HCT116 (cell line): ENCODE results near the gene AGAP1. TPM values are rescaled to one million over a fixed set of nuclear protein-coding genes. Genes with fewer than 3 reads are reported as not detected.

Source experiments
- ATAC-seq: fragments of 200-7000 bp; cut with Tn5 transposase; 2 replicates; pipeline ENCODE4 v1.9.1; 2020; ENCODE audit warnings: mild to moderate bottlenecking, moderate library complexity
- BruUV-seq: library from RNA; stranded (reverse); fragments of 400-500 nt; replicated peaks from 2 replicates; lab custom pipeline; 2021; lab: Mats Ljungman, UMichigan
- CTCF ChIA-PET: fragments of 300-600 bp; sonication (Branson Sonifier 250); formaldehyde crosslinking; loops from one replicate; lab custom pipeline; 2021; ENCODE audit warnings: antibody characterized with exemption; lab: Charles Lee
- POLR2A ChIA-PET: fragments of 300-600, 350-600 bp; sonication (Branson Sonifier 250); formaldehyde crosslinking; loops from one replicate; lab custom pipeline; 2021; ENCODE audit warnings: antibody characterized with exemption; lab: Charles Lee
- RAD21 ChIA-PET, 2 experiments: fragments of 300-600 bp; sonication (Branson Sonifier 250); formaldehyde crosslinking; loops; one replicate each; lab custom pipeline; 2023; ENCODE audit warnings: low total read pairs in 2 of 2; ENCODE audit not compliant: uncharacterized antibody in 2 of 2, unreplicated experiment in 2 of 2, low non-redundant PET in 1 of 2; lab: Charles Lee
- DNase-seq: peaks from one replicate; pipeline ENCODE4 v3.0.0-alpha.2; 2010; ENCODE audit warnings: low read depth, low spot score
- H2AFZ ChIP-seq: fragments of 200-600 bp; shearing (Covaris generic), sonication (generic); 2 replicates; pipeline ENCODE4 v1.6.1; 2017; ENCODE audit warnings: low read depth, mixed run types, mixed read lengths, antibody characterized with exemption, low read length; ENCODE audit not compliant: poor library complexity, severe bottlenecking
- H3K27ac ChIP-seq: 2 replicates; pipeline ENCODE4 v1.5.1; 2012; ENCODE audit warnings: low read depth, low read length
- H3K27me3 ChIP-seq: fragments of 200-600 bp; sonication (generic); 2 replicates; pipeline ENCODE4 v1.6.1; 2016; ENCODE audit warnings: mixed run types, low read length, mixed read lengths; ENCODE audit not compliant: insufficient read depth
- H3K36me3 ChIP-seq, 2 experiments: fragments of 200-500 bp in 1 of 2; fragments of 200-600 bp in 1 of 2; sonication (Bioruptor generic) in 1 of 2; sonication (generic) in 1 of 2; 2 replicates each; pipeline versions ENCODE4 v1.5.1 to v1.6.1; 2014 to 2016; ENCODE audit warnings: low read length in 2 of 2, inconsistent platforms in 1 of 2, mixed read lengths in 1 of 2, mixed run types in 1 of 2; ENCODE audit not compliant: insufficient read depth in 2 of 2, control insufficient read depth in 1 of 2
- H3K4me1 ChIP-seq, 2 experiments: fragments of 200-600 bp in 1 of 2; sonication (generic) in 1 of 2; 2 replicates each; pipeline versions ENCODE4 v1.5.1 to v1.6.1; 2012 to 2017; ENCODE audit warnings: low read length in 2 of 2, inconsistent platforms in 1 of 2, mild to moderate bottlenecking in 1 of 2, mixed read lengths in 1 of 2, mixed run types in 1 of 2, moderate library complexity in 1 of 2; ENCODE audit not compliant: insufficient read depth in 2 of 2, control insufficient read depth in 1 of 2
- H3K4me2 ChIP-seq: fragments of 200-600 bp; sonication (generic); 2 replicates; pipeline ENCODE4 v1.6.1; 2017; ENCODE audit warnings: mixed run types, low read length, mixed read lengths
- H3K4me3 ChIP-seq, 2 experiments: fragments of 200-600 bp in 1 of 2; sonication (generic) in 1 of 2; replicated peaks in 1 of 2; 2 replicates each; pipeline ENCODE4 v1.5.1; 2011 to 2016; ENCODE audit warnings: low read length in 2 of 2, control low read depth in 1 of 2, low read depth in 1 of 2, mild to moderate bottlenecking in 1 of 2, mixed read lengths in 1 of 2, mixed run types in 1 of 2
- H3K79me2 ChIP-seq: fragments of 200-600 bp; sonication (generic); 2 replicates; pipeline ENCODE4 v1.6.1; 2017; ENCODE audit warnings: mild to moderate bottlenecking, mixed run types, low read length, moderate library complexity, mixed read lengths; ENCODE audit not compliant: insufficient read depth
- H3K9ac ChIP-seq: fragments of 200-600 bp; sonication (generic); 2 replicates; pipeline ENCODE4 v1.6.1; 2016; ENCODE audit warnings: low read length, mixed read lengths
- H3K9me2 ChIP-seq: fragments of 200-600 bp; sonication (generic), shearing (Covaris generic); 2 replicates; pipeline ENCODE4 v1.6.1; 2017; ENCODE audit warnings: mixed run types, mild to moderate bottlenecking, moderate library complexity; ENCODE audit not compliant: insufficient read depth
- H3K9me3 ChIP-seq, 2 experiments: fragments of 200-500 bp in 1 of 2; fragments of 200-600 bp in 1 of 2; sonication (Bioruptor generic) in 1 of 2; sonication (generic) in 1 of 2; 2 replicates each; pipeline ENCODE4 v1.6.1; 2014 to 2017; ENCODE audit warnings: low read length in 2 of 2, mixed read lengths in 2 of 2, inconsistent platforms in 1 of 2, low read depth in 1 of 2, mild to moderate bottlenecking in 1 of 2, mixed run types in 1 of 2, moderate library complexity in 1 of 2; ENCODE audit not compliant: control insufficient read depth in 1 of 2, insufficient read depth in 1 of 2
- H4K20me1 ChIP-seq: fragments of 200-600 bp; sonication (generic), shearing (Covaris generic); 2 replicates; pipeline ENCODE4 v1.6.1; 2017; ENCODE audit warnings: mixed run types, mild to moderate bottlenecking, moderate library complexity; ENCODE audit not compliant: insufficient read depth
- CBX3 ChIP-seq: IDR thresholded peaks from 2 replicates; pipeline ENCODE4 v1.6.1; 2012; ENCODE audit warnings: low read depth
- CTCF ChIP-seq, 3 experiments: fragments of 200-600 bp in 1 of 3; sonication (generic) in 1 of 3; IDR thresholded peaks in 2 of 3; conservative IDR thresholded peaks in 1 of 3; 2 replicates each; pipeline ENCODE4 v1.5.1; 2012 to 2017; ENCODE audit warnings: low read depth in 2 of 3, low read length in 2 of 3, antibody characterized with exemption in 1 of 3, borderline replicate concordance in 1 of 3, control low read depth in 1 of 3, mild to moderate bottlenecking in 1 of 3, mixed read lengths in 1 of 3, mixed run types in 1 of 3, moderate library complexity in 1 of 3; ENCODE audit not compliant: insufficient read depth in 1 of 3
- EGR1 ChIP-seq: IDR thresholded peaks from 2 replicates; pipeline ENCODE4 v1.6.1; 2012; ENCODE audit warnings: low read depth
- EZH2 ChIP-seq: fragments of 200-600 bp; sonication (generic); IDR thresholded peaks from 2 replicates; pipeline ENCODE4 v1.6.1; 2017; ENCODE audit warnings: antibody characterized with exemption, mixed run types
- EZH2phosphoT487 ChIP-seq: fragments of 200-600 bp; IDR thresholded peaks from 2 replicates; pipeline ENCODE4 v1.6.1; 2018; ENCODE audit warnings: antibody characterized with exemption, borderline replicate concordance
- POLR2A ChIP-seq: IDR thresholded peaks from 2 replicates; pipeline ENCODE4 v1.7.0; 2011; ENCODE audit warnings: borderline replicate concordance; ENCODE audit not compliant: insufficient read depth, insufficient read length; ENCODE audit errors: extremely low read depth
- RAD21 ChIP-seq: IDR thresholded peaks from 2 replicates; pipeline ENCODE4 v1.6.1; 2012; ENCODE audit warnings: low read depth, mild to moderate bottlenecking
- SIN3A ChIP-seq: IDR thresholded peaks from 2 replicates; pipeline ENCODE4 v1.6.1; 2012; ENCODE audit warnings: low read depth
- SP1 ChIP-seq: IDR thresholded peaks from 2 replicates; pipeline ENCODE4 v1.6.1; 2012; ENCODE audit warnings: low read depth
- SRF ChIP-seq: IDR thresholded peaks from 2 replicates; pipeline ENCODE4 v1.6.1; 2012; ENCODE audit warnings: low read depth
- ZBTB33 ChIP-seq: IDR thresholded peaks from 2 replicates; pipeline ENCODE4 v1.6.1; 2011; ENCODE audit warnings: mild to moderate bottlenecking, low read length, moderate library complexity; ENCODE audit not compliant: insufficient replicate concordance; ENCODE audit errors: extremely low read depth
- ZFX ChIP-seq: fragments of 450-650 bp; IDR thresholded peaks from 2 replicates; pipeline ENCODE4 v1.6.1; 2017
- ZNF274 ChIP-seq: fragments of 200-500 bp; sonication (Bioruptor generic); IDR thresholded peaks from 2 replicates; pipeline ENCODE4 v1.6.1; 2014; ENCODE audit warnings: mild to moderate bottlenecking, low read depth, low read length, inconsistent platforms
- intact Hi-C: fragments of 100-400 bp; cut with micrococcal nuclease; formaldehyde crosslinking; loops from 2 replicates; pipeline ENCODE4 v1.10.0; 2022
- total RNA-seq: library from RNA; stranded (reverse); gene quantifications from one replicate; pipeline ENCODE4 v1.2.1, GENCODE V29; 2021; ENCODE audit not compliant: unreplicated experiment

Gene AGAP1
- total RNA-seq, 1 experiment from 2014 or later, result 43.8 TPM

GRCh38 chr2:235661952-235662351, 168.1 kb downstream of the AGAP1 start:
- H4K20me1 ChIP-seq, result no peaks in the 10 kb centered on the region
- intact Hi-C loops, result no loop called here

GRCh38 chr2:235663875-235664274, 170.0 kb downstream of the AGAP1 start:
- Histone ChIP-seq H3K9me2 (no peaks in the 10 kb centered on the region), H3K27ac (no peak overlapping the region), H3K9ac (no peak overlapping the region), H2AFZ (no peak overlapping the region), H3K9me3 (no peaks in the 10 kb centered on the region), H3K4me3 (no peak overlapping the region), H3K36me3 (no peaks in the 10 kb centered on the region), H3K4me1 (peaks cover 12 to 36% of the 10 kb centered on the region in 2 experiments; a peak in 3 of 4 replicates), H3K79me2 (peaks cover 75% of the 10 kb centered on the region)
- no TSS peak for BruUV-seq
- CTCF ChIA-PET, result interaction anchor here (0.7 kb wide), 1 partner anchor 82 kb away, joined by 3 read pairs; no protein-coding TSS in a partner anchor
- no peak for TF ChIP-seq RAD21
- no peak for TF ChIP-seq ZNF274
- TF ChIP-seq CTCF (IDR thresholded peaks at IDR 0.05 in 2 of 3, conservative IDR thresholded peaks at IDR 0.05 in 1 of 3; ENCODE audit: borderline replicate concordance in 1 of 3, insufficient read depth in 1 of 3, low read depth in 2 of 3, low read length in 2 of 3), result no peak
- no peak for TF ChIP-seq SIN3A
- TF ChIP-seq CBX3, result no peak
- TF ChIP-seq ZBTB33, result no peak
- TF ChIP-seq EZH2phosphoT487, result no peak
- no peak for TF ChIP-seq POLR2A
- TF ChIP-seq, all 23 proteins: peak for 0
- ChIA-PET POLR2A (no interaction called here), RAD21 (no interaction called here)
- Histone ChIP-seq H4K20me1 (no peaks in the 10 kb centered on the region), H3K27me3 (no peaks in the 10 kb centered on the region), H3K4me2 (no peak overlapping the region)
- no peak for DNase-seq
- intact Hi-C loops, result no loop called here
- ATAC-seq, result no peak

More at GRCh38 chr2:235661952-235662351, 168.1 kb downstream of the AGAP1 start:
- ChIA-PET POLR2A (no interaction called here), CTCF (no interaction called here), RAD21 (no interaction called here)
- TF ChIP-seq SIN3A (no peak), SRF (no peak), SP1 (no peak), RAD21 (no peak), EZH2 (no peak), EGR1 (no peak), ZNF274 (no peak), ZFX (no peak)
- H3K27me3 ChIP-seq, result no peaks in the 10 kb centered on the region
- no peaks in the 10 kb centered on the region for H3K36me3 ChIP-seq
- no peak overlapping the region for H3K9ac ChIP-seq
- H3K9me3 ChIP-seq, result no peaks in the 10 kb centered on the region
- no peak overlapping the region for H2AFZ ChIP-seq
- H3K4me1 ChIP-seq, result peaks cover 9 to 52% of the 10 kb centered on the region in 2 experiments; a peak in 3 of 4 replicates
- no peak overlapping the region for H3K4me2 ChIP-seq
- DNase-seq, result no peak
- no peak overlapping the region for H3K4me3 ChIP-seq
- H3K27ac ChIP-seq, result no peak overlapping the region
- H3K9me2 ChIP-seq, result no peaks in the 10 kb centered on the region
- H3K79me2 ChIP-seq, result peaks cover 89% of the 10 kb centered on the region
- BruUV-seq, result no TSS peak
- ATAC-seq, result no peak
